ENCODE results near the gene SEMA3F. TPM values are rescaled to one million over a fixed set of nuclear protein-coding genes. Genes with fewer than 3 reads are reported as not detected.

The SEMA3F gene
- total RNA-seq, 1 experiment from 2014 or later, result 69.6 TPM

DNA sequence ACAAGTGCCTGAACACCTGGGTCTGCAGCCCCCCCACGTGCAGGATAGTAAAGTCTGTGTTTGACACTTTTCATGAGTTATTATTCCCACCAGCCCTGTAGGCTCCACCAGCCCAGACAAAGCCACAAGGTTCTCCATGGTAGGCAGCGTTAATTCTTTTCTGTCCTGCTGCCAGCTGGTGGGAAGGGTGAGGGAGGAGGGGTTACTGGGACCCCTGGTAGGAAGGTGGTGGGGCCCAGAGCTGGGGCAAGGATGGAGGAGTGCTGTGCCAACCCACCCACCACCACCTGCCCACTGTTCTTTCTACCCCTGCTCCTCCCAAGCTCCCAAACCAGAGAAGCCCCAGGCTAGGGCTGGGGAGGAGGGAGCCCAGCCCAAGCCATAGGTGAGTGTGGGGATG is 20.8 kb upstream of the SEMA3F start:
- CTCF ChIA-PET, result interaction anchor here (0.6 kb wide), 1 partner anchor 191 kb away, joined by 3 read pairs; no protein-coding TSS in a partner anchor
- DNase-seq (ENCODE audit: low read depth, low spot score) (no peak), ATAC-seq (no peak)
- POLR2A ChIA-PET, result no interaction called here
- Histone ChIP-seq H3K27me3 (ENCODE audit: control insufficient read depth, insufficient read depth, low read length) (no peaks in the 10 kb centered on the region), H3K27ac (ENCODE audit: low read length) (no peak overlapping the region), H3K4me1 (ENCODE audit: control insufficient read depth, insufficient read depth, low read length) (peaks cover 23% of the 10 kb centered on the region), H3K36me3 (ENCODE audit: control insufficient read depth, insufficient read depth, low read length) (no peaks in the 10 kb centered on the region), H3K4me3 (ENCODE audit: low read depth in 2 of 2, low read length in 2 of 2) (no peak overlapping the region), H3K9me3 (ENCODE audit: control insufficient read depth, insufficient read depth, low read depth, low read length) (no peaks in the 10 kb centered on the region)
- BruUV-seq (replicated peaks), result no TSS peak
- TF ChIP-seq, protein P1, sequence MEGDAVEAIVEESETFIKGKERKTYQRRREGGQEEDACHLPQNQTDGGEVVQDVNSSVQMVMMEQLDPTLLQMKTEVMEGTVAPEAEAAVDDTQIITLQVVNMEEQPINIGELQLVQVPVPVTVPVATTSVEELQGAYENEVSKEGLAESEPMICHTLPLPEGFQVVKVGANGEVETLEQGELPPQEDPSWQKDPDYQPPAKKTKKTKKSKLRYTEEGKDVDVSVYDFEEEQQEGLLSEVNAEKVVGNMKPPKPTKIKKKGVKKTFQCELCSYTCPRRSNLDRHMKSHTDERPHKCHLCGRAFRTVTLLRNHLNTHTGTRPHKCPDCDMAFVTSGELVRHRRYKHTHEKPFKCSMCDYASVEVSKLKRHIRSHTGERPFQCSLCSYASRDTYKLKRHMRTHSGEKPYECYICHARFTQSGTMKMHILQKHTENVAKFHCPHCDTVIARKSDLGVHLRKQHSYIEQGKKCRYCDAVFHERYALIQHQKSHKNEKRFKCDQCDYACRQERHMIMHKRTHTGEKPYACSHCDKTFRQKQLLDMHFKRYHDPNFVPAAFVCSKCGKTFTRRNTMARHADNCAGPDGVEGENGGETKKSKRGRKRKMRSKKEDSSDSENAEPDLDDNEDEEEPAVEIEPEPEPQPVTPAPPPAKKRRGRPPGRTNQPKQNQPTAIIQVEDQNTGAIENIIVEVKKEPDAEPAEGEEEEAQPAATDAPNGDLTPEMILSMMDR (IDR thresholded peaks at IDR 0.05), result no peak
- TF ChIP-seq SIN3A (IDR thresholded peaks at IDR 0.05; ENCODE audit: borderline replicate concordance, insufficient read depth, low read depth, low read length), result no peak
- TF ChIP-seq, protein P2, sequence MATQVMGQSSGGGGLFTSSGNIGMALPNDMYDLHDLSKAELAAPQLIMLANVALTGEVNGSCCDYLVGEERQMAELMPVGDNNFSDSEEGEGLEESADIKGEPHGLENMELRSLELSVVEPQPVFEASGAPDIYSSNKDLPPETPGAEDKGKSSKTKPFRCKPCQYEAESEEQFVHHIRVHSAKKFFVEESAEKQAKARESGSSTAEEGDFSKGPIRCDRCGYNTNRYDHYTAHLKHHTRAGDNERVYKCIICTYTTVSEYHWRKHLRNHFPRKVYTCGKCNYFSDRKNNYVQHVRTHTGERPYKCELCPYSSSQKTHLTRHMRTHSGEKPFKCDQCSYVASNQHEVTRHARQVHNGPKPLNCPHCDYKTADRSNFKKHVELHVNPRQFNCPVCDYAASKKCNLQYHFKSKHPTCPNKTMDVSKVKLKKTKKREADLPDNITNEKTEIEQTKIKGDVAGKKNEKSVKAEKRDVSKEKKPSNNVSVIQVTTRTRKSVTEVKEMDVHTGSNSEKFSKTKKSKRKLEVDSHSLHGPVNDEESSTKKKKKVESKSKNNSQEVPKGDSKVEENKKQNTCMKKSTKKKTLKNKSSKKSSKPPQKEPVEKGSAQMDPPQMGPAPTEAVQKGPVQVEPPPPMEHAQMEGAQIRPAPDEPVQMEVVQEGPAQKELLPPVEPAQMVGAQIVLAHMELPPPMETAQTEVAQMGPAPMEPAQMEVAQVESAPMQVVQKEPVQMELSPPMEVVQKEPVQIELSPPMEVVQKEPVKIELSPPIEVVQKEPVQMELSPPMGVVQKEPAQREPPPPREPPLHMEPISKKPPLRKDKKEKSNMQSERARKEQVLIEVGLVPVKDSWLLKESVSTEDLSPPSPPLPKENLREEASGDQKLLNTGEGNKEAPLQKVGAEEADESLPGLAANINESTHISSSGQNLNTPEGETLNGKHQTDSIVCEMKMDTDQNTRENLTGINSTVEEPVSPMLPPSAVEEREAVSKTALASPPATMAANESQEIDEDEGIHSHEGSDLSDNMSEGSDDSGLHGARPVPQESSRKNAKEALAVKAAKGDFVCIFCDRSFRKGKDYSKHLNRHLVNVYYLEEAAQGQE (IDR thresholded peaks at IDR 0.05; ENCODE audit: insufficient read depth in 1 of 2, low read depth in 2 of 2, low read length in 1 of 2), result no peak
- TF ChIP-seq TCF7L2 (IDR thresholded peaks at IDR 0.05; ENCODE audit: low read depth, low read length), result no peak
- TF ChIP-seq POLR2AphosphoS5 (IDR thresholded peaks at IDR 0.05; ENCODE audit: low read depth, low read length), result no peak
- intact Hi-C loops (cut with micrococcal nuclease; ENCODE audit: unreplicated experiment) (no loop called here), in situ Hi-C loops (cut with HindIII; ENCODE audit: low pct_unique_long_range_greater_than_20kb, low sequenced_read_pairs) (no loop called here)

DNA sequence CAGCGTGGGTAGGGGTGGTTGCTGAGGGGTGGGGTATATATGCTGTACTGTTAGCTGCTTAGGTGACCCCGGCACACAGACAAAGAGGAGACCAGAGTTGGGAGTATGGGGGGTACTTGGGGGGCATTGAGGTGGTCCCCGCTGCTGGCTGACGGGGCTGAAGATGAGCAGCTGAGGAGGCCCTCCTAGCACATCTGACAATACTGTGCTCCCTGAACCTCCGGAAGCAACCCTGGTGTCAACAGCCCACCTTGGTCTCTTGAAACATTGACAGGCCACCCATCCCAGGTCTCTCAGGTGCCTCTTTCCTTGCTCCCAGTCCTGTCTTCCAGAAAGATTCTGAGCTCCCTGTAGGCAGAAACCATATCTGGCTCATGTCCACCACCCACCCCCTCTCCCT is 19.2 kb upstream of the SEMA3F start:
- intact Hi-C loops (cut with micrococcal nuclease; ENCODE audit: unreplicated experiment), result no loop called here
- BruUV-seq (replicated peaks), result no TSS peak
- no peaks in the 10 kb centered on the region for H3K9me3 ChIP-seq (ENCODE audit: control insufficient read depth, insufficient read depth, low read depth, low read length)
- H3K27me3 ChIP-seq (ENCODE audit: control insufficient read depth, insufficient read depth, low read length), result no peaks in the 10 kb centered on the region
- no peaks in the 10 kb centered on the region for H3K36me3 ChIP-seq (ENCODE audit: control insufficient read depth, insufficient read depth, low read length)
- peaks cover 25% of the 10 kb centered on the region for H3K4me1 ChIP-seq (ENCODE audit: control insufficient read depth, insufficient read depth, low read length)
- H3K27ac ChIP-seq (ENCODE audit: low read length), result no peak overlapping the region
- DNase-seq (ENCODE audit: low read depth, low spot score) (no peak), ATAC-seq (no peak)
- no peak overlapping the region for H3K4me3 ChIP-seq (ENCODE audit: low read depth in 2 of 2, low read length in 2 of 2)
- POLR2A ChIA-PET, result interaction anchor here (0.7 kb wide), 1 partner anchor 511 kb away, joined by 11 read pairs; no protein-coding TSS in a partner anchor
- in situ Hi-C loops (cut with HindIII; ENCODE audit: low pct_unique_long_range_greater_than_20kb, low sequenced_read_pairs), result no loop called here
- TF ChIP-seq, protein P1 (IDR thresholded peaks at IDR 0.05), result no peak
- TF ChIP-seq SIN3A (IDR thresholded peaks at IDR 0.05; ENCODE audit: borderline replicate concordance, insufficient read depth, low read depth, low read length) (no peak), POLR2AphosphoS5 (IDR thresholded peaks at IDR 0.05; ENCODE audit: low read depth, low read length) (no peak), TCF7L2 (IDR thresholded peaks at IDR 0.05; ENCODE audit: low read depth, low read length) (no peak)
- TF ChIP-seq, protein P2 (IDR thresholded peaks at IDR 0.05; ENCODE audit: insufficient read depth in 1 of 2, low read depth in 2 of 2, low read length in 1 of 2), result no peak
- CTCF ChIA-PET, result interaction anchor here (0.7 to 1.2 kb wide), 2 partner anchors 13 to 30 kb away, joined by 3 to 9 read pairs; no protein-coding TSS in a partner anchor
